ENCODE data around the gene HBD.

DNA sequence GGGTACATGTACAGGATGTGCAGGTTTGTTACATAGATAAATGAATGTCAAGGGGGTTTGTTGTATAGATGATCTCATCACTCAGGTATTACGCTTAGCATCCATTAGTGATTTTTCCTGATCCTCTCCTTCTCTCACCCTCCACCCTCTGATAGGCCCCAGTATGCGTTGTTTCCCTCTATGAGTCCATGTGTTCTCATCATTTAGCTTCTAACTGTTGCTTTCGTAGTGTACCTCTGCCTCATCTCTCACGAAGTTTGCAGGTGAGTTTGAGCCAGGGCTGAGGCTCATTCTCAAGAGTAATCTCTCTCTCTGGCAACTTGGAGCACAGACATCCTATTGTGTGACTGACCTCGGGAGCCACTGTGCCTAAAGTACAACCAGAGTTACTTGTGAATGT lies 40.1 kb upstream of the HBD start:
- TF ChIP-seq, protein P1, sequence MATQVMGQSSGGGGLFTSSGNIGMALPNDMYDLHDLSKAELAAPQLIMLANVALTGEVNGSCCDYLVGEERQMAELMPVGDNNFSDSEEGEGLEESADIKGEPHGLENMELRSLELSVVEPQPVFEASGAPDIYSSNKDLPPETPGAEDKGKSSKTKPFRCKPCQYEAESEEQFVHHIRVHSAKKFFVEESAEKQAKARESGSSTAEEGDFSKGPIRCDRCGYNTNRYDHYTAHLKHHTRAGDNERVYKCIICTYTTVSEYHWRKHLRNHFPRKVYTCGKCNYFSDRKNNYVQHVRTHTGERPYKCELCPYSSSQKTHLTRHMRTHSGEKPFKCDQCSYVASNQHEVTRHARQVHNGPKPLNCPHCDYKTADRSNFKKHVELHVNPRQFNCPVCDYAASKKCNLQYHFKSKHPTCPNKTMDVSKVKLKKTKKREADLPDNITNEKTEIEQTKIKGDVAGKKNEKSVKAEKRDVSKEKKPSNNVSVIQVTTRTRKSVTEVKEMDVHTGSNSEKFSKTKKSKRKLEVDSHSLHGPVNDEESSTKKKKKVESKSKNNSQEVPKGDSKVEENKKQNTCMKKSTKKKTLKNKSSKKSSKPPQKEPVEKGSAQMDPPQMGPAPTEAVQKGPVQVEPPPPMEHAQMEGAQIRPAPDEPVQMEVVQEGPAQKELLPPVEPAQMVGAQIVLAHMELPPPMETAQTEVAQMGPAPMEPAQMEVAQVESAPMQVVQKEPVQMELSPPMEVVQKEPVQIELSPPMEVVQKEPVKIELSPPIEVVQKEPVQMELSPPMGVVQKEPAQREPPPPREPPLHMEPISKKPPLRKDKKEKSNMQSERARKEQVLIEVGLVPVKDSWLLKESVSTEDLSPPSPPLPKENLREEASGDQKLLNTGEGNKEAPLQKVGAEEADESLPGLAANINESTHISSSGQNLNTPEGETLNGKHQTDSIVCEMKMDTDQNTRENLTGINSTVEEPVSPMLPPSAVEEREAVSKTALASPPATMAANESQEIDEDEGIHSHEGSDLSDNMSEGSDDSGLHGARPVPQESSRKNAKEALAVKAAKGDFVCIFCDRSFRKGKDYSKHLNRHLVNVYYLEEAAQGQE (IDR thresholded peaks at IDR 0.05; ENCODE audit: low read depth) = no peak
- no peak for TF ChIP-seq CEBPB (IDR thresholded peaks at IDR 0.05)
- no peak for TF ChIP-seq NFIC (IDR thresholded peaks at IDR 0.05)
- TF ChIP-seq YY1 (IDR thresholded peaks at IDR 0.05; ENCODE audit: low read depth) = no peak
- TF ChIP-seq, protein P2, sequence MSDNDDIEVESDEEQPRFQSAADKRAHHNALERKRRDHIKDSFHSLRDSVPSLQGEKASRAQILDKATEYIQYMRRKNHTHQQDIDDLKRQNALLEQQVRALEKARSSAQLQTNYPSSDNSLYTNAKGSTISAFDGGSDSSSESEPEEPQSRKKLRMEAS (IDR thresholded peaks at IDR 0.05) = no peak
- no peak for TF ChIP-seq TEAD4 (IDR thresholded peaks at IDR 0.05)
- TF ChIP-seq EP300 (IDR thresholded peaks at IDR 0.05; ENCODE audit: borderline replicate concordance) = no peak
- TF ChIP-seq, protein P3, sequence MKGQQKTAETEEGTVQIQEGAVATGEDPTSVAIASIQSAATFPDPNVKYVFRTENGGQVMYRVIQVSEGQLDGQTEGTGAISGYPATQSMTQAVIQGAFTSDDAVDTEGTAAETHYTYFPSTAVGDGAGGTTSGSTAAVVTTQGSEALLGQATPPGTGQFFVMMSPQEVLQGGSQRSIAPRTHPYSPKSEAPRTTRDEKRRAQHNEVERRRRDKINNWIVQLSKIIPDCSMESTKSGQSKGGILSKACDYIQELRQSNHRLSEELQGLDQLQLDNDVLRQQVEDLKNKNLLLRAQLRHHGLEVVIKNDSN (IDR thresholded peaks at IDR 0.05) = no peak
- TF ChIP-seq ZBTB7A (IDR thresholded peaks at IDR 0.05; ENCODE audit: low read depth) = no peak

All from Ishikawa (cell line).